HG02870 (cell line): ENCODE results near the gene NFIA.

ENCODE experiments used
- ATAC-seq: cut with Tn5 transposase; IDR thresholded peaks from one replicate; pipeline ENCODE4 v1.9.1; 2021; ENCODE audit warnings: mild to moderate bottlenecking, moderate library complexity; ENCODE audit not compliant: unreplicated experiment

NFIA gene

GRCh38 chr1:61143821-61144424, 61.6 kb downstream of the NFIA start:
- ATAC-seq: no peak

- ATAC-seq: no peak
These were observed 66.9 kb downstream of the NFIA start for GRCh38 chr1:61149010-61149860.

- ATAC-seq: no peak
These were observed 69.2 kb downstream of the NFIA start for GRCh38 chr1:61151565-61151964.

GRCh38 chr1:61152066-61152465, 69.7 kb downstream of the NFIA start:
- no peak for ATAC-seq

GRCh38 chr1:61152469-61153105, 70.2 kb downstream of the NFIA start:
- no peak for ATAC-seq

GRCh38 chr1:61156576-61157467, 74.5 kb downstream of the NFIA start:
- no peak for ATAC-seq

- no peak for ATAC-seq
These were observed 75.2 kb downstream of the NFIA start for GRCh38 chr1:61157468-61157987.

GRCh38 chr1:61158591-61158990, 76.2 kb downstream of the NFIA start:
- ATAC-seq: no peak

- ATAC-seq: no peak
These were observed 78.2 kb downstream of the NFIA start for GRCh38 chr1:61160526-61160925.

- no peak for ATAC-seq
These were observed 80.3 kb downstream of the NFIA start for GRCh38 chr1:61162520-61163258.

- no peak for ATAC-seq
These were observed 81.0 kb downstream of the NFIA start for GRCh38 chr1:61163355-61163754.

GRCh38 chr1:61165402-61165801, 83.0 kb downstream of the NFIA start:
- ATAC-seq: no peak

- no peak for ATAC-seq
These were observed 84.9 kb downstream of the NFIA start for GRCh38 chr1:61167309-61167708.

- no peak for ATAC-seq
These were observed 86.7 kb downstream of the NFIA start for GRCh38 chr1:61169045-61169444.

- ATAC-seq: no peak
These were observed 87.3 kb downstream of the NFIA start for GRCh38 chr1:61169634-61170033.

- ATAC-seq: no peak
These were observed 88.2 kb downstream of the NFIA start for GRCh38 chr1:61170328-61171238.

- ATAC-seq: no peak
These were observed 89.0 kb downstream of the NFIA start for GRCh38 chr1:61171346-61171745.

GRCh38 chr1:61171974-61172373, 89.6 kb downstream of the NFIA start:
- no peak for ATAC-seq

- no peak for ATAC-seq
These were observed 90.8 kb downstream of the NFIA start for GRCh38 chr1:61173118-61173517.
